Osteocyte (in vitro differentiated cells): ENCODE results near the gene BSDC1. TPM values are rescaled to one million over a fixed set of nuclear protein-coding genes. Genes with fewer than 3 reads are reported as not detected.

Experiments used
- DNase-seq: peaks from one replicate; pipeline ENCODE4 v3.0.0; 2021; ENCODE audit warnings: mixed read lengths; ENCODE audit not compliant: unreplicated experiment; ENCODE audit errors: extremely low spot score
- H3K27ac Mint-ChIP-seq: one replicate; pipeline ENCODE4 v1.8.0; 2021; ENCODE audit warnings: mild to moderate bottlenecking, mixed read lengths; ENCODE audit not compliant: unreplicated experiment
- H3K27me3 Mint-ChIP-seq: one replicate; pipeline ENCODE4 v1.8.0; 2021; ENCODE audit warnings: mixed read lengths; ENCODE audit not compliant: unreplicated experiment
- H3K36me3 Mint-ChIP-seq: one replicate; pipeline ENCODE4 v1.8.0; 2021; ENCODE audit warnings: mixed read lengths; ENCODE audit not compliant: unreplicated experiment
- H3K4me1 Mint-ChIP-seq: one replicate; pipeline ENCODE4 v1.8.0; 2021; ENCODE audit warnings: mixed read lengths; ENCODE audit not compliant: unreplicated experiment
- H3K4me3 Mint-ChIP-seq: one replicate; pipeline ENCODE4 v1.8.0; 2021; ENCODE audit warnings: mild to moderate bottlenecking, moderate library complexity, mixed read lengths; ENCODE audit not compliant: unreplicated experiment
- H3K9me3 Mint-ChIP-seq: one replicate; pipeline ENCODE4 v1.8.0; 2021; ENCODE audit warnings: mixed read lengths; ENCODE audit not compliant: unreplicated experiment
- total RNA-seq: library from RNA; stranded (reverse); gene quantifications from 2 replicates; pipeline ENCODE4 v1.2.1, GENCODE V29; 2021
- TF ChIP-seq, protein P1 (sequence below): fragments of 200-600 bp; sonication (generic); IDR thresholded peaks from 2 replicates; pipeline ENCODE4 v1.5.0; 2021; ENCODE audit warnings: antibody characterized with exemption, mild to moderate bottlenecking, moderate library complexity

BSDC1 gene
- total RNA-seq, 1 donor from 2014 or later, result 77.4 TPM

DNA sequence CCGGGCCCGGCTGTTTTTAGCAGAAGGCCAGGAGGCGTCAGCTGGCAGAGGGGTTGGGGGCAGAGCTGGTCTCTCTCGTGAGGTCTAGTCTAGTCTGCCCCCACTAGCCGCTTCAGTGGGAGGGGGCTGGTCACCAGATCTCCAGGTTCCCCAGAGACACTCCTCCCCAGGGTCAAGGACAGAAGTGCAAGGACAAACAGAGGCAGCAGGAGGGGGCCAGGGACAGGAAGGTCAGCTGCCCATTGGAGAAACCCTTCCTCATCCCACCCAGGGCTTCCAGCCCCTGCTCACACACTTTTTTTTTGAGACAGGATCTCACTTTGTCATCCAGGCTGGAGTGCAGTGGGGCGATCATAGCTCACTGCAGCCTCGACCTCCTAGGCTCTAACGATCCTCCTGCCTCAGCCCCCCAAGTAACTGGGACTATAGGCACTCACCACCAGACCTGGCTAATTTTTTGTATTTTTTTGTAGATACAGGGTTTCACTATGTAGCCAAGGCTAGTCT is 41.9 kb downstream of the BSDC1 start:
- peaks cover 17% of the 10 kb centered on the region for H3K36me3 Mint-ChIP-seq
- TF ChIP-seq, protein P1, sequence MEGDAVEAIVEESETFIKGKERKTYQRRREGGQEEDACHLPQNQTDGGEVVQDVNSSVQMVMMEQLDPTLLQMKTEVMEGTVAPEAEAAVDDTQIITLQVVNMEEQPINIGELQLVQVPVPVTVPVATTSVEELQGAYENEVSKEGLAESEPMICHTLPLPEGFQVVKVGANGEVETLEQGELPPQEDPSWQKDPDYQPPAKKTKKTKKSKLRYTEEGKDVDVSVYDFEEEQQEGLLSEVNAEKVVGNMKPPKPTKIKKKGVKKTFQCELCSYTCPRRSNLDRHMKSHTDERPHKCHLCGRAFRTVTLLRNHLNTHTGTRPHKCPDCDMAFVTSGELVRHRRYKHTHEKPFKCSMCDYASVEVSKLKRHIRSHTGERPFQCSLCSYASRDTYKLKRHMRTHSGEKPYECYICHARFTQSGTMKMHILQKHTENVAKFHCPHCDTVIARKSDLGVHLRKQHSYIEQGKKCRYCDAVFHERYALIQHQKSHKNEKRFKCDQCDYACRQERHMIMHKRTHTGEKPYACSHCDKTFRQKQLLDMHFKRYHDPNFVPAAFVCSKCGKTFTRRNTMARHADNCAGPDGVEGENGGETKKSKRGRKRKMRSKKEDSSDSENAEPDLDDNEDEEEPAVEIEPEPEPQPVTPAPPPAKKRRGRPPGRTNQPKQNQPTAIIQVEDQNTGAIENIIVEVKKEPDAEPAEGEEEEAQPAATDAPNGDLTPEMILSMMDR, result no peak
- no peak for DNase-seq
- H3K4me1 Mint-ChIP-seq, result peaks cover 42% of the 10 kb centered on the region
- peak overlapping the region; percentile 75 for H3K4me3 Mint-ChIP-seq
- peak overlapping the region; percentile 71 for H3K27ac Mint-ChIP-seq
- no peaks in the 10 kb centered on the region for H3K9me3 Mint-ChIP-seq
- H3K27me3 Mint-ChIP-seq, result no peaks in the 10 kb centered on the region

GRCh38 chr1:32351399-32352238 is 42.6 kb downstream of the BSDC1 start:
- no peaks in the 10 kb centered on the region for H3K9me3 Mint-ChIP-seq
- peak overlapping the region; percentile 82 for H3K4me3 Mint-ChIP-seq
- H3K27me3 Mint-ChIP-seq, result no peaks in the 10 kb centered on the region
- H3K27ac Mint-ChIP-seq, result peak overlapping the region; percentile 93
- TF ChIP-seq, protein P1, result peak; percentile 28
- peak; percentile 98 for DNase-seq
- H3K4me1 Mint-ChIP-seq, result peaks cover 42% of the 10 kb centered on the region
- H3K36me3 Mint-ChIP-seq, result peaks cover 16% of the 10 kb centered on the region

DNA sequence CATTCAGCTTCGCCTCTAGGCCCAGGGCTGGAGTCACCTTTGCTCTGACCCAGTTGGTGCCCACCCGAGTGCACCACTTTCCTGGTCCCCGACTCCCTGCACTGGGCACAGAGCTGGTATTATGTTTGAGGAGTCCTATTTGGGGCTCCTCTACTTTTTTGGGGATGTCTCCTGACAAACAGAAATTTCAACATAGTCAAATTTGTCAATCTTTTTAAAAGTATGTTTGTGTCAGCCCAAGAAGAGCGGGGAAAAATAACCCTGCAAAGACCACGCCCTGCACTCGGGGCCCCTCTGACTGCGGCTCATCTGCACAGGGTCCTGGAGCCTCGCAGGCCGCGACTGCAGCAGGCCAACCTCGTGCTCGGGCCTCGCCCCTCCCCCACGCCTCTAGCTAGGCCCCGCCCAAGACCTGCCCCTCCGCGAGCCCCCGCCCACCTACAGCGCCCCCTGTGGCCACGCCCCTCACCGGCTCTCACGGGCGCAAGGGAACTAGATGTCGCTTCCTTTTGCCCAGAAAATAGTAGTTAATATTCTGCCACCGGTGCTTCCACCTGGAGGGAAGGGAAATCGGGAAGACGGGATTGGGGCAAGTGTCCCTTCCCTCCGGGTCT is 43.3 kb downstream of the BSDC1 start:
- H3K9me3 Mint-ChIP-seq, result no peaks in the 10 kb centered on the region
- no peak for DNase-seq
- H3K4me1 Mint-ChIP-seq, result peaks cover 42% of the 10 kb centered on the region
- H3K27me3 Mint-ChIP-seq, result no peaks in the 10 kb centered on the region
- H3K36me3 Mint-ChIP-seq, result peaks cover 15% of the 10 kb centered on the region
- peak overlapping the region; percentile 82 for H3K4me3 Mint-ChIP-seq
- peak overlapping the region; percentile 93 for H3K27ac Mint-ChIP-seq
- TF ChIP-seq, protein P1, result peak; percentile 70

DNA sequence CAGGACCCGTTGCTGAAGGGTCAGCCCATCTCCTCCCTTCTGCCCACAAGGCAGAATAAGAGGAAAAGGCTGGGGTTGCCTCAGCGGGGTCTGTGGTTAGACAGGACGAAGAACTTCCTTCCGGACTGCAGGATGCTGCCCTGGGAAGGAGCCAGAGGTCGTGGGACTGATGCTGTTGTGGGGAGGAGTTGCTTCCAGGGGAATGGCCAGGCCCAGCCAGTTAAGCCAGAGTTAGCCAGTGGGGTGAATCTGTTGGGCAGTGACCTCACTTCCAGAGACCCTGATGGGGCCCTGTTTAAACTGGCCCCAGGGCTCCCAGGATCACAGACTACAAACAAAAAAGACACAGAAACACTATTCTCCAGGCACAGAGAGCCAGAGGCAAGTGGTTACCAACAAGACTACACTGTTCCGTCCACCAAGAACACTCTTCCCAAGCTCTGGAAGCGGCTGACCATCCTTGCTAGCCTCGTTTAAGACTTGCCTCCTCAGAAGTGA is 45.0 kb downstream of the BSDC1 start:
- no peaks in the 10 kb centered on the region for H3K9me3 Mint-ChIP-seq
- H3K36me3 Mint-ChIP-seq, result peaks cover 9% of the 10 kb centered on the region
- TF ChIP-seq, protein P1, result no peak
- peak overlapping the region; percentile 82 for H3K27ac Mint-ChIP-seq
- peaks cover 42% of the 10 kb centered on the region for H3K4me1 Mint-ChIP-seq
- H3K27me3 Mint-ChIP-seq, result no peaks in the 10 kb centered on the region
- DNase-seq, result no peak
- H3K4me3 Mint-ChIP-seq, result peak overlapping the region; percentile 7
